Transverse colon (tissue), 4 donors: Measurements from ENCODE around the gene TAF1C. TPM values are rescaled to one million over a fixed set of nuclear protein-coding genes. Genes with fewer than 3 reads are reported as not detected.
A peak's percentile ranks its signal among the peaks of the same experiment; 100 is the strongest.

ENCODE experiments used
- DNase-seq: peaks from one replicate; pipeline ENCODE4 v3.0.0-alpha.2; 2019
- H3K27ac ChIP-seq, 4 donors: fragments of 200-600 bp; sonication (generic); 2 replicates each; pipeline ENCODE4 v1.5.1; 2016 to 2018; ENCODE audit warnings: inconsistent platforms in 4 of 4
- H3K27me3 ChIP-seq: fragments of 200-600 bp; sonication (generic); 2 replicates; pipeline ENCODE4 v1.5.1; 2017; ENCODE audit warnings: inconsistent platforms
- H3K36me3 ChIP-seq, 4 donors: fragments of 200-600 bp; sonication (generic); 2 replicates each; pipeline ENCODE4 v1.5.1; 2017 to 2019; ENCODE audit warnings: inconsistent platforms in 4 of 4
- H3K4me1 ChIP-seq, 4 donors: fragments of 200-600 bp; sonication (generic); 2 replicates each; pipeline ENCODE4 v1.5.1; 2017 to 2020; ENCODE audit warnings: inconsistent platforms in 4 of 4
- H3K4me3 ChIP-seq, 4 donors: fragments of 200-600 bp; sonication (generic); 1 replicate in 1 of 4; 2 replicates in 3 of 4; pipeline versions ENCODE4 v1.5.1 to v1.6.1; 2017 to 2019; ENCODE audit warnings: inconsistent platforms in 4 of 4
- H3K9me3 ChIP-seq, 2 donors: fragments of 200-600 bp; sonication (generic); 2 replicates each; pipeline ENCODE4 v1.5.1; 2017 to 2019; ENCODE audit warnings: inconsistent platforms in 2 of 2
- CTCF ChIP-seq, 5 experiments: fragments of 200-600 bp in 3 of 5; fragments of 450-650 bp in 2 of 5; sonication (generic) in 3 of 5; IDR thresholded peaks; 1 replicate in 2 of 5; 2 replicates in 3 of 5; pipeline ENCODE4 v1.5.1; 2016 to 2017; ENCODE audit warnings: antibody characterized with exemption in 5 of 5, inconsistent platforms in 3 of 5, mild to moderate bottlenecking in 2 of 5, moderate library complexity in 1 of 5
- EP300 ChIP-seq: sonication (generic); formaldehyde crosslinking; IDR thresholded peaks from one replicate; pipeline ENCODE4 v1.6.1; 2017; ENCODE audit warnings: antibody characterized with exemption, low read depth
- POLR2A ChIP-seq: fragments of 450-650 bp; IDR thresholded peaks from one replicate; pipeline ENCODE4 v1.6.1; 2016; ENCODE audit warnings: antibody characterized with exemption, mild to moderate bottlenecking, moderate library complexity
- POLR2AphosphoS5 ChIP-seq, 3 donors: sonication (generic); formaldehyde crosslinking; IDR thresholded peaks; one replicate each; pipeline ENCODE4 v1.6.1; 2016; ENCODE audit warnings: antibody characterized with exemption in 3 of 3
- WGBS, 2 donors: methylation state at CpG; one replicate each; pipeline ENCODE4 v1.1.5; 2018; ENCODE audit warnings: low coverage in 1 of 2; 5-methylcytosine and 5-hydroxymethylcytosine counted together
- in situ Hi-C, 4 donors: fragments of 200-750 bp; cut with MboI; loops; one replicate each; pipeline versions ENCODE4 v1.15.0 to v1.15.1; 2017; ENCODE audit warnings: low sequenced_read_pairs in 3 of 4, low pct_ligation_motif_present in 1 of 4, low pct_unique_long_range_greater_than_20kb in 1 of 4
- intact Hi-C: fragments of 100-400 bp; cut with DNase I; formaldehyde crosslinking; loops from one replicate; pipeline ENCODE4 v1.15.1; 2023; ENCODE audit warnings: low total_unique reads
- total RNA-seq, 4 donors: library from RNA; depleted of rRNA; stranded (reverse); fragments of >200 nt; gene quantifications; one replicate each; pipeline ENCODE4 v1.1.0, GENCODE V29; 2016

Gene TAF1C
- total RNA-seq, 4 donors from 2014 or later, result 33.3 to 297 (median 54.1) TPM

DNA sequence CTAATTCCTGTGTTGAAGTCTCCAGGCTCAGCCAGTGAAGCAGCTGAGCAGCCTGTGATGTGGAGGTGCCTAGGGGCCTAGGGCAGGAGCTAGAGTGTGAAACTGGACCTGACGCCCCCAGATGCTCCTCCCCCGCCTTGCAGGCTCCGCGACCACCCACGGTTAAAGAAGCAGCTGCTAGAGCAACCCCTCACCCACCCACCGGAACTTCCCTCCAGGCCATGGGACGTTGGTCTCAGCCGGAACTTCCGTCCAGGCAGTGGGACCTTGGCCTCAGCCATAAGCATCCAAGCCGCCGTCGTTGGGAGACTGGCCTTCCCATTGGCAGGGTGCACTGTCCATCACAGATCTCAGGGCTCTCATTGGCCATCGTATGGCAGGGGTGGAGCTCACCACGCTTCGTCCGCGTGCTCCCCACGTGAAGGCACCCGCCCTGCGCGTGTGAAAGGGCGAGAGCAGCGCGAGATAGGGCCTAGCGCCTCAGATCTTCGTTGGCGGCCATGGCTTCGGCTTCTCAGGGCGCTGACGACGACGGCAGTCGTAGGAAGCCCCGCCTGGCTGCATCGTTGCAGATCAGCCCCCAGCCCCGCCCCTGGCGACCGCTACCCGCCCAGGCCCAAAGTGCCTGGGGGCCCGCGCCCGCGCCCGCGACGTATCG lies 4.0 kb upstream of the TAF1C start, which contains the start of gene ADAD2:
Gene ADAD2 (plus strand): TSS at position 427 of the 658 bp plus-strand sequence. CDS start 74 bp downstream, at position 501.
- DNase-seq, result no peak
- Histone ChIP-seq H3K4me1 (peaks cover 1 to 5% (median 4%) of the 10 kb centered on the region in 4 donors), H3K9me3 (no peaks in the 10 kb centered on the region), H3K27me3 (no peaks in the 10 kb centered on the region), H3K27ac (no peak within 1 kb of the TSS), H3K36me3 (no peaks in the 10 kb centered on the region), H3K4me3 (no peak within 1 kb of the TSS)
- in situ Hi-C loops, result loop anchor here in 2 of 4 donors (25.0 kb wide), 2 partner anchors 229 to 379 kb away; partner anchors contain the start of genes HSBP1 (in 1 of the 2), NECAB2 (in 1 of the 2) and OSGIN1 (in 1 of the 2)
- TF ChIP-seq POLR2A (no peak), CTCF (IDR thresholded peaks at IDR 0.05) (no peak), POLR2AphosphoS5 (IDR thresholded peaks at IDR 0.05) (no peak), EP300 (no peak)
- 92% methylated on average over 46 of the region's 47 CpGs; no CpG with 5 or more reads in 1 of the 2 donors for WGBS, 2 donors
- intact Hi-C loops, result no loop called here

DNA sequence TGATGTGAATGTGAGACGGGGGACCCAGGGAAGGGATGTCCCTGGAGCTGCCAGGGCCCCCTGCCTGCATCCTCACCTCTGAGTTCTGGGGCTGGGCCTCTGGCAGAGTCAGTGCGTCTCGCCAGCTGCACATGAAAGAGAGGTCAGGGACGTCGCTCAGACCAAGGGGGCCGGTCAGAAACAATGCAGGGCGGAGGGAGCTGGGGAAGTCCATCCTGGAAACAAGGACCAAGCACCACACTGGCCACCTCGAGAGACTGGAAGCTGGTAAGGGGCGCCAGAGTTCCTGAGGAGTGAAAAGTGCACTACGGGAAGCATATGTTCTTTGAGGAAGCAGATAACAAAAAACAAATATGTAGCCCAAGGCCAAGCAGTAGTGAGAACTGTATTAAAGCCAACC lies 2.1 kb downstream of the TAF1C start:
- H3K27me3 ChIP-seq, result no peaks in the 10 kb centered on the region
- peaks cover 5 to 12% (median 8%) of the 10 kb centered on the region in 4 donors for H3K4me1 ChIP-seq
- intact Hi-C loops (no loop called here), in situ Hi-C loops (loop anchor here in 3 of 4 donors (10.0 to 25.0 kb wide), 3 partner anchors 90 to 372 kb away; partner anchors contain the start of genes HSBP1 (in 1 of the 3), NECAB2 (in 1 of the 3) and OSGIN1 (in 1 of the 3))
- DNase-seq, result no peak
- WGBS, 2 donors, result 95% methylated on average over 10 of the region's 10 CpGs; no CpG with 5 or more reads in 1 of the 2 donors
- peaks cover 0 to 5% (median 0%) of the 10 kb centered on the region in 4 donors for H3K36me3 ChIP-seq
- no peaks in the 10 kb centered on the region for H3K9me3 ChIP-seq
- H3K4me3 ChIP-seq, result no peak overlapping the region
- peak overlapping the region in 1 of 4 donors; percentile 22 for H3K27ac ChIP-seq
- no peak for TF ChIP-seq POLR2A
- no peak for TF ChIP-seq CTCF (IDR thresholded peaks at IDR 0.05)
- TF ChIP-seq EP300, result no peak
- TF ChIP-seq POLR2AphosphoS5 (IDR thresholded peaks at IDR 0.05), result no peak

- H3K4me3 ChIP-seq, result no peak overlapping the region
- in situ Hi-C loops (loop anchor here in 3 of 4 donors (10.0 to 25.0 kb wide), 3 partner anchors 89 to 372 kb away; partner anchors contain the start of genes HSBP1 (in 1 of the 3), NECAB2 (in 1 of the 3) and OSGIN1 (in 1 of the 3)), intact Hi-C loops (no loop called here)
- peaks cover 0 to 5% (median 2%) of the 10 kb centered on the region in 4 donors for H3K36me3 ChIP-seq
- no peak for DNase-seq
- peak overlapping the region in 1 of 4 donors; percentile 22 for H3K27ac ChIP-seq
- TF ChIP-seq POLR2AphosphoS5 (IDR thresholded peaks at IDR 0.05) (no peak), EP300 (no peak), CTCF (IDR thresholded peaks at IDR 0.05) (peak in 1 of 5 experiments; percentile 5), POLR2A (no peak)
- no peaks in the 10 kb centered on the region for H3K27me3 ChIP-seq
- H3K9me3 ChIP-seq, result no peaks in the 10 kb centered on the region
- peaks cover 5 to 12% (median 8%) of the 10 kb centered on the region in 4 donors for H3K4me1 ChIP-seq
- 69 to 88% methylated on average over 2 to 11 of the region's 11 CpGs for WGBS, 2 donors
Observed at GRCh38 chr16:84183911-84184591, 2.8 kb downstream of the TAF1C start.

DNA sequence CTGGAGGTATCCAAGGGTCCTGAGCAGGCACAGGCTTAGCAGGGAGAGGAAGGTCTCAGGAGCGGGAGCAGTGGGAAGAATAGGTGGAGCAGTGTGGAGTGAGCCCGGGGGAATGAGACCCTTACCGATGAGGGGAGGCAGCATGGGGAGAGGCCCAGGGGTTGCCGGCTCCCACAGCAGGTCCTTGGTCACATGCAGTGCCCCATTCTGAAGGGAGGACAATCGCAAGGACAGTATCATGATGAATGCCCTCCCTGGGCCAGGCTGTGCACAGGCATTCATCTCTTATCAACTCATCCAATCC lies 3.3 kb downstream of the TAF1C start:
- TF ChIP-seq POLR2AphosphoS5 (IDR thresholded peaks at IDR 0.05) (no peak), POLR2A (no peak), CTCF (IDR thresholded peaks at IDR 0.05) (no peak), EP300 (no peak)
- DNase-seq, result no peak
- WGBS, 2 donors, result 93 to 96% methylated on average over 3 to 5 of the region's 5 CpGs
- H3K4me3 ChIP-seq, result no peak overlapping the region
- intact Hi-C loops (no loop called here), in situ Hi-C loops (loop anchor here in 3 of 4 donors (10.0 to 25.0 kb wide), 3 partner anchors 89 to 371 kb away; partner anchors contain the start of genes HSBP1 (in 1 of the 3), NECAB2 (in 1 of the 3) and OSGIN1 (in 1 of the 3))
- peaks cover 5 to 12% (median 8%) of the 10 kb centered on the region in 4 donors for H3K4me1 ChIP-seq
- H3K36me3 ChIP-seq, result peaks cover 0 to 5% (median 2%) of the 10 kb centered on the region in 4 donors
- no peak overlapping the region for H3K27ac ChIP-seq
- no peaks in the 10 kb centered on the region for H3K9me3 ChIP-seq
- H3K27me3 ChIP-seq, result no peaks in the 10 kb centered on the region
